Neural crest cell (in vitro differentiated cells): ENCODE measurements around the gene PPP1R9B. TPM values are rescaled to one million over a fixed set of nuclear protein-coding genes. Genes with fewer than 3 reads are reported as not detected.
A peak's percentile ranks its signal among the peaks of the same experiment; 100 is the strongest.

Source experiments
- DNase-seq: peaks from one replicate; pipeline ENCODE4 v3.0.0; 2021; ENCODE audit warnings: low read depth, mixed read lengths, low spot score
- H3K27ac Mint-ChIP-seq: one replicate; pipeline ENCODE4 v1.8.0; 2021; ENCODE audit warnings: mild to moderate bottlenecking, mixed read lengths; ENCODE audit not compliant: unreplicated experiment
- H3K27me3 Mint-ChIP-seq: 2 replicates; pipeline ENCODE4 v1.8.0; 2021; ENCODE audit warnings: low read depth, mild to moderate bottlenecking, mixed read lengths
- H3K36me3 Mint-ChIP-seq: 2 replicates; pipeline ENCODE4 v1.8.0; 2021; ENCODE audit warnings: low read depth, mild to moderate bottlenecking, mixed read lengths
- H3K4me1 Mint-ChIP-seq: 2 replicates; pipeline ENCODE4 v1.8.0; 2021; ENCODE audit warnings: mixed read lengths
- H3K4me3 Mint-ChIP-seq: one replicate; pipeline ENCODE4 v1.8.0; 2021; ENCODE audit warnings: mild to moderate bottlenecking, mixed read lengths
- H3K9me3 Mint-ChIP-seq: 2 replicates; pipeline ENCODE4 v1.8.0; 2021; ENCODE audit warnings: mixed read lengths
- total RNA-seq: library from RNA; stranded (reverse); gene quantifications from 2 replicates; pipeline ENCODE4 v1.2.1, GENCODE V29; 2021
- TF ChIP-seq, protein P1 (sequence below): fragments of 200-600 bp; sonication (generic); conservative IDR thresholded peaks from 2 replicates; pipeline ENCODE4 v1.5.0; 2021; ENCODE audit warnings: antibody characterized with exemption, mild to moderate bottlenecking

PPP1R9B gene
- total RNA-seq, 1 donor from 2014 or later = 68.8 TPM

DNA sequence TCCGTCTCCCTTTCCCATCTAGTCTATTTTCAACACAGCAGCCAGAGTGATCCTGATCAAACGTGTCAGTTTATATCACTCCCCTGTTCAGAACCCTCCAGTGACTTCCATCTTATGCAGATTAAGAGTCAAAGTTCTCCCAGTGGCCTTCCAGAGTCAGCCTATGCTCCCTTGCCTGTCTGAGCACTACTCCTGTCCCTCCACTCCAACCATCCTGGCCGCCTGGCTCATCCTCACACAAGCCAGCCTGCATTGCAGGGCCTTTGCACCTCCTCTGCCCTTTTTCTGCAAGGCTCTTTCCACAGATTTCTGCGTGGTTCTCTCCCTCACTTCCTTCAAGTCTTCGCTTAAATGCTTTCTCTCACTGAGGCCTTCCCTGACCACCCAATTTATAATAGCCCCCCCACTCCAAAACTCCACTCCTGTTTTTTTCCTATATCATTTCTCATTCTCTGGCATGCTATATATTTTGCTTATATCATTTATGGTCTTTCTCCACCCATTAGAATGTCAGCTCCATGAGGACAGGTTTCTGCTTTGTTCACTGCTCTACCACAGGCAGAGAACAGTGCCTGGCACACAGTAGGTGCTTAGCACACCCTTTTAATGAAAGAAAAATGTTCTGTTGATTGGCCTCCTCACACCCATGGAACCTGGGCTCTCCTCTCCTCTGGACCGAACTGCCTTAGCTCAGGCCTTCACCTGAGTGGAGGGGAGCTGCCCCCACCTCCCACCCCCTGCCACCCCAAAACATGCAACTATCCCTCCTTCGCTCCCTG lies 29.8 kb downstream of the PPP1R9B start:
- H3K27me3 Mint-ChIP-seq = peaks cover 8% of the 10 kb centered on the region

DNA sequence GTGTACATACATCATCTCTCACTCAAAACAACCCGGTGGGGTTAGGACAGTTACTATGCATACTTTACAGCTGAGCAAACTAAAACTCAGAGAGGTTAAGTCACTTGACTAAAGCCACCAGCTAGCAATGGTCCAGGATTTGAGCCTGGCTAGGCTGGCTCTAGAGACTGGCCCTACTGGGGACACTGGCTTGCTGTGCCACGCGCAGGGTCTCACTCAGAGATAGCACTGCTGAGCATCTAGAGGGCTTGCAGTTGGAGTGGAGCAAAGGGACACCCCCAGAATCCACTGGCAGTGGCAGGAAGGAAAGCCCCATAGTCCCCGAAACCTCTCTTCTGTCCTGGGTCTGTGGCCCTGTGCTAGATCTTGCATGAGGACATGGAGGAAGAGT lies 31.7 kb downstream of the PPP1R9B start:
- Mint-ChIP-seq H3K36me3 (no peaks in the 10 kb centered on the region), H3K4me3 (peak overlapping the region; percentile 4)
- TF ChIP-seq, protein P1, sequence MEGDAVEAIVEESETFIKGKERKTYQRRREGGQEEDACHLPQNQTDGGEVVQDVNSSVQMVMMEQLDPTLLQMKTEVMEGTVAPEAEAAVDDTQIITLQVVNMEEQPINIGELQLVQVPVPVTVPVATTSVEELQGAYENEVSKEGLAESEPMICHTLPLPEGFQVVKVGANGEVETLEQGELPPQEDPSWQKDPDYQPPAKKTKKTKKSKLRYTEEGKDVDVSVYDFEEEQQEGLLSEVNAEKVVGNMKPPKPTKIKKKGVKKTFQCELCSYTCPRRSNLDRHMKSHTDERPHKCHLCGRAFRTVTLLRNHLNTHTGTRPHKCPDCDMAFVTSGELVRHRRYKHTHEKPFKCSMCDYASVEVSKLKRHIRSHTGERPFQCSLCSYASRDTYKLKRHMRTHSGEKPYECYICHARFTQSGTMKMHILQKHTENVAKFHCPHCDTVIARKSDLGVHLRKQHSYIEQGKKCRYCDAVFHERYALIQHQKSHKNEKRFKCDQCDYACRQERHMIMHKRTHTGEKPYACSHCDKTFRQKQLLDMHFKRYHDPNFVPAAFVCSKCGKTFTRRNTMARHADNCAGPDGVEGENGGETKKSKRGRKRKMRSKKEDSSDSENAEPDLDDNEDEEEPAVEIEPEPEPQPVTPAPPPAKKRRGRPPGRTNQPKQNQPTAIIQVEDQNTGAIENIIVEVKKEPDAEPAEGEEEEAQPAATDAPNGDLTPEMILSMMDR = no peak

More for the DNA sequence above, 29.8 kb downstream of the PPP1R9B start:
- no peak overlapping the region for H3K27ac Mint-ChIP-seq
- H3K9me3 Mint-ChIP-seq = no peaks in the 10 kb centered on the region
- TF ChIP-seq, protein P1 = no peak
- no peak overlapping the region for H3K4me3 Mint-ChIP-seq
- H3K4me1 Mint-ChIP-seq = peaks cover 50% of the 10 kb centered on the region
- no peaks in the 10 kb centered on the region for H3K36me3 Mint-ChIP-seq
- no peak for DNase-seq

DNA sequence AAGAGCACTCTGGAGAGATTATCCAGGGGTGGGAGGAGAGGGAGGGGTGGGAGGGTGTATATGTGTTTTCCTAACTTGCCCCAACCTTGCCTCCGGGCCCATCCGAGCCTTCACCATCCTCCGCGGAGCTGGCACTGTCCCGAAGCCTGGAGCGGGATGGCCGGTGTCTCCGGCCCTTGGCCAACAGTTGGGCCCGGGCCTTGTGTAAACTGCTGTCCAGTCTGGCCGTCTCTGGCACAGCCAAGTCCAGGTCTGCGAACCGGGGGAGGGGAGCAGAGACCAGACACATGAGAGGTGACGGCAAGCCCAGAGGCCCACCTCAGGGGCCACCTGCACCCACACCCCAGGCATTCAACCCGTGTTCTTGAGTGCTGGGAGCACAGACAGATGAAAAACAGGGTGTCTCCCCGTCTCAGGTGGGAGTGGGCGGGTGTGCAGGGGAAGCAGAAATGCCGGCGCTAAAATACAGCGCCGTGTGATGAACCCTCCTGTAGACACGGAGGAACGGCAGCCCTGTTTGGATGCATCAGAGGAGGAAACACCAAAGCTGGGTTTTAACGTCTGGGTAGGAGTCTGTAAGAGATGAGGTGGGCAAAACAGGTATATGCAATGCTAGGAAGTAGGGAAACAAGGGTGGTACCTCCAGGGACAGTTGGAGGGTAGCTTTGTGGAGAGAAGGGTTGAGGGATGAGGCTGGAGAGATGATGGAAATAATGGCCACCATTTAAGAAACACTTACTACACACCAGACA lies 32.2 kb downstream of the PPP1R9B start:
- DNase-seq = no peak
- Mint-ChIP-seq H3K4me1 (peaks cover 47% of the 10 kb centered on the region), H3K36me3 (no peaks in the 10 kb centered on the region), H3K27ac (no peak overlapping the region), H3K9me3 (no peaks in the 10 kb centered on the region), H3K27me3 (peaks cover 12% of the 10 kb centered on the region), H3K4me3 (peak overlapping the region; percentile 4)
- TF ChIP-seq, protein P1 = no peak

More for the DNA sequence above, 31.7 kb downstream of the PPP1R9B start:
- Mint-ChIP-seq H3K27ac (no peak overlapping the region), H3K4me1 (peaks cover 48% of the 10 kb centered on the region), H3K9me3 (no peaks in the 10 kb centered on the region), H3K27me3 (peaks cover 12% of the 10 kb centered on the region)
- DNase-seq = no peak

DNA sequence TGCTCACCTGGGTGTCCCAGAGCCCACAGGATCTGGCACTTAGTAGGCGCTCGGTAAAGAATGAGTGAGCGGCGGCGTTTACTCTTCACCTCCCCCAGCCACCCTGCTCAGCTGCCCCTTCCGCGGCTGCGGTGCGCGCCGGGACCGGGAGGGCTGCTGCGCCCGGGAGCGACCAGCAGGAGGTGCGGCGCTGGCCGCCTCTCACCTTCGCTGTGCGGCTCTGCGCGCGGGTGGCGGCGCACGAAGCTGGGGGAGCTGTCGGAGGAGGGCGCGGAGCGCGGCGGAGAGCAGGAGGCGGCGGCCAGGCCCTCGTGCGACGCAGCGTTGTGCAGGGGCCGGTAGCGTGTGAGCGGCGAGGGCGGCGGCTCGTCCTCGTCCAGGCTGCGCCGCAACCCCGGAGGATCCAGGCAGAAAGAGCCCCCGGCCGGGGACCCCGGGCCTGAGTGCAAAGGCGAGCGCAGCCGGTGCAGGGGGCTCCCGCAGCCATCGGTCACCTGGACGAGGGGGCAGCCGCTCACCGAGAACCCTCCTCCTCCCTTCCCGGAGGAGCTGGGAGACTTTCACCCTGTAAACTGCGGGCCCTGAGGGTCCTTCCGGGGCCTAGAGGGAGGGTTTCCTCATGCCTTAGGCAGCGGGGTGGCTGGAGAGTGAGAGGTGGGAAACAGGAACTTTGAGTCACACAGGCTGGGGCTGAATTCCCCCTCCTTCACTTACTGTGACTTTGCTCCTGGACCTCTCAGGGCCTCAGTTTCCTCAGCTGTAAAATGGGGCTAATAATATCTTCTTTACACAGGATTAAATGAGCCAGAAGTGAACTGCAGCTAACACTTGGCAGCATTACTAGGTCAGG lies 33.0 kb downstream of the PPP1R9B start:
- Mint-ChIP-seq H3K36me3 (no peaks in the 10 kb centered on the region), H3K9me3 (no peaks in the 10 kb centered on the region), H3K4me1 (peaks cover 42% of the 10 kb centered on the region), H3K27me3 (peaks cover 12% of the 10 kb centered on the region), H3K27ac (no peak overlapping the region), H3K4me3 (no peak overlapping the region)
- DNase-seq = peak; percentile 64
- TF ChIP-seq, protein P1 = peak; percentile 75

DNA sequence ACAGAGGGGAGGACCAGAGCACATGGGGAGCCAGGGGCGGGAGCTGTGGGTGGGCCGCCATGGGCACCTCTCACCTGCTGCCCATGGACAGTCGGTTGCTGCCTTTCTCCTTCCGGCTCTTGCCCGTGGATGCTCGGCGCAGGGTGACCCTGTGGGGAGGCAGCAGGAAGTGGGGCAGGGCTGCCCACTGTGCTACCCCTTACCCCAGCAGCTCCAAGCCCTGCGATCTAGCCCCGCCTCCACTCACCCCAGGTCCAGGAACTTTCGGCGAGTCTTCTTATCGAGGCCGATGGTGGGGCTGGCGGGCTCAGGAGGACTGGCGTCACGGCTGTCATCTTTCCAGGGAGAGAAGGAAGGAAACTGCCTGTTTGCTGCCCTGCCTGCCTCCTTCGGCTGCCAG lies 34.7 kb downstream of the PPP1R9B start:
- Mint-ChIP-seq H3K4me3 (no peak overlapping the region), H3K9me3 (no peaks in the 10 kb centered on the region), H3K27ac (no peak overlapping the region), H3K36me3 (no peaks in the 10 kb centered on the region), H3K4me1 (peaks cover 42% of the 10 kb centered on the region), H3K27me3 (peaks cover 12% of the 10 kb centered on the region)
- DNase-seq = no peak
- TF ChIP-seq, protein P1 = no peak
